Lung (tissue), 4 donors: Measurements from ENCODE around the gene RPF1. TPM values are rescaled to one million over a fixed set of nuclear protein-coding genes. Genes with fewer than 3 reads are reported as not detected.

Source experiments
- polyA plus RNA-seq, 2 donors: library from polyadenylated mRNA; stranded (reverse); fragments of 200-250 nt; gene quantifications; one replicate each; pipeline ENCODE4 v1.2.1, GENCODE V29; 2013
- total RNA-seq, 2 donors: library from RNA; depleted of rRNA in 1 of 2; stranded (reverse); fragments of >200 nt in 1 of 2; gene quantifications; one replicate each; pipeline ENCODE4 v1.2.1, GENCODE V29; 2014 to 2021
- donor health status: Bipolar disorder and iron deficiency.
- donor health status: healthy.
- donor health status: DM: yes; HTN: yes; CAD: no.

RPF1 gene
- total and polyA plus RNA-seq, 4 donors, result 22.2 to 47.2 (median 30.2) TPM

Other genes starting within 250 kb of the RPF1 start
- gene SAMD13, start 177.6 kb upstream of the RPF1 start, total RNA-seq, result 1 to 10 TPM in 1 of 2 donors, under 1 TPM in 1; 0.89 to 3.4 TPM
- gene SAMD13, start 177.6 kb upstream of the RPF1 start, polyA plus RNA-seq, result under 1 TPM; 0.30 to 0.41 TPM
- gene DNASE2B, start 80.8 kb upstream of the RPF1 start, total RNA-seq, result 1 to 10 TPM in 1 of 2 donors, not detected in 1; 1.3 TPM
- gene DNASE2B, start 80.8 kb upstream of the RPF1 start, polyA plus RNA-seq, result 1 to 10 TPM in 1 of 2 donors, under 1 TPM in 1; 0.29 to 4.9 TPM
- gene SPATA1, start 27.1 kb downstream of the RPF1 start, total RNA-seq, result 1 to 10 TPM; 3.2 to 3.9 TPM
- 1 to 10 TPM in 1 of 2 donors, under 1 TPM in 1; 0.71 to 1.7 TPM for gene SPATA1, start 27.1 kb downstream of the RPF1 start, polyA plus RNA-seq
- gene GNG5, start 27.3 kb downstream of the RPF1 start, total RNA-seq, result 100 to 1,000 TPM in 1 of 2 donors, 10 to 100 TPM in 1; 60.7 to 115 TPM
- gene GNG5, start 27.3 kb downstream of the RPF1 start, polyA plus RNA-seq, result 100 to 1,000 TPM; 207 to 263 TPM
- 10 to 100 TPM; 18.8 to 21.1 TPM for gene CTBS, start 95.2 kb downstream of the RPF1 start, total RNA-seq
- gene CTBS, start 95.2 kb downstream of the RPF1 start, polyA plus RNA-seq, result 10 to 100 TPM in 1 of 2 donors, 1 to 10 TPM in 1; 7.7 to 22.6 TPM
- gene SSX2IP, start 211.2 kb downstream of the RPF1 start, total RNA-seq, result 10 to 100 TPM in 1 of 2 donors, 1 to 10 TPM in 1; 7.2 to 12.1 TPM
- gene SSX2IP, start 211.2 kb downstream of the RPF1 start, polyA plus RNA-seq, result 1 to 10 TPM; 2.7 to 3.0 TPM